NT2/D1 (cell line): ENCODE measurements around the gene LIPC.

Experiments
- DNase-seq: peaks from one replicate; pipeline ENCODE4 v3.0.0-alpha.2; 2011; ENCODE audit warnings: low read depth, low spot score
- H3K27me3 ChIP-seq: 2 replicates; pipeline ENCODE4 v1.6.0; 2011; ENCODE audit warnings: mild to moderate bottlenecking; ENCODE audit not compliant: insufficient read length, insufficient read depth
- H3K36me3 ChIP-seq: 2 replicates; pipeline ENCODE4 v1.6.1; 2011; ENCODE audit warnings: mild to moderate bottlenecking, low read length, mixed read lengths; ENCODE audit not compliant: insufficient read depth, insufficient read length
- H3K4me1 ChIP-seq: 2 replicates; pipeline ENCODE4 v1.5.1; 2011; ENCODE audit not compliant: insufficient read depth, insufficient read length
- H3K4me3 ChIP-seq: 2 replicates; pipeline ENCODE4 v1.5.1; 2011; ENCODE audit warnings: low read depth; ENCODE audit not compliant: insufficient read length
- H3K9ac ChIP-seq: 2 replicates; pipeline ENCODE4 v1.6.0; 2011; ENCODE audit warnings: low read depth; ENCODE audit not compliant: insufficient read length
- H3K9me3 ChIP-seq: 2 replicates; pipeline ENCODE4 v1.5.1; 2011; ENCODE audit warnings: mild to moderate bottlenecking, low read length; ENCODE audit not compliant: insufficient read depth
- SUZ12 ChIP-seq: IDR thresholded peaks from 2 replicates; pipeline ENCODE4 v1.6.1; 2011; ENCODE audit not compliant: insufficient read length, insufficient read depth; ENCODE audit errors: extremely low read depth
- YY1 ChIP-seq: IDR thresholded peaks from 2 replicates; pipeline ENCODE4 v1.6.1; 2011; ENCODE audit not compliant: insufficient read length, insufficient read depth
- ZNF274 ChIP-seq: IDR thresholded peaks from 2 replicates; pipeline ENCODE4 v1.6.1; 2011; ENCODE audit warnings: mild to moderate bottlenecking, low read depth, low read length

The LIPC gene

GRCh38 chr15:58501636-58502188 is 69.9 kb downstream of the LIPC start:
- no peak for TF ChIP-seq YY1
- no peak for TF ChIP-seq SUZ12
- no peak for TF ChIP-seq ZNF274
- no peak for DNase-seq
- H3K27me3 ChIP-seq, result no peaks in the 10 kb centered on the region
- H3K4me3 ChIP-seq, result no peak overlapping the region
- no peaks in the 10 kb centered on the region for H3K4me1 ChIP-seq
- H3K9me3 ChIP-seq, result no peaks in the 10 kb centered on the region
- H3K36me3 ChIP-seq, result no peaks in the 10 kb centered on the region
- no peak overlapping the region for H3K9ac ChIP-seq

- Histone ChIP-seq H3K4me3 (no peak overlapping the region), H3K9ac (no peak overlapping the region), H3K9me3 (no peaks in the 10 kb centered on the region), H3K4me1 (no peaks in the 10 kb centered on the region), H3K36me3 (no peaks in the 10 kb centered on the region), H3K27me3 (no peaks in the 10 kb centered on the region)
- TF ChIP-seq SUZ12 (no peak), ZNF274 (no peak)
- DNase-seq, result no peak
Observed at GRCh38 chr15:58503139-58504027, 71.6 kb downstream of the LIPC start.

- DNase-seq, result no peak
Observed at GRCh38 chr15:58504674-58505234, 73.0 kb downstream of the LIPC start.

GRCh38 chr15:58505581-58505980 is 73.8 kb downstream of the LIPC start:
- H3K36me3 ChIP-seq, result no peaks in the 10 kb centered on the region
- no peak for TF ChIP-seq ZNF274
- H3K9ac ChIP-seq, result no peak overlapping the region
- no peaks in the 10 kb centered on the region for H3K27me3 ChIP-seq
- no peak overlapping the region for H3K4me3 ChIP-seq
- H3K4me1 ChIP-seq, result no peaks in the 10 kb centered on the region
- no peak for DNase-seq
- no peaks in the 10 kb centered on the region for H3K9me3 ChIP-seq

More at GRCh38 chr15:58504674-58505234, 73.0 kb downstream of the LIPC start:
- H3K4me3 ChIP-seq, result no peak overlapping the region
- H3K9me3 ChIP-seq, result no peaks in the 10 kb centered on the region
- TF ChIP-seq SUZ12, result no peak
- TF ChIP-seq YY1, result no peak
- no peak for TF ChIP-seq ZNF274
- H3K4me1 ChIP-seq, result no peaks in the 10 kb centered on the region
- no peaks in the 10 kb centered on the region for H3K36me3 ChIP-seq
- H3K9ac ChIP-seq, result no peak overlapping the region
- H3K27me3 ChIP-seq, result no peaks in the 10 kb centered on the region

GRCh38 chr15:58506064-58506490 is 74.3 kb downstream of the LIPC start:
- Histone ChIP-seq H3K4me3 (no peak overlapping the region), H3K27me3 (no peaks in the 10 kb centered on the region), H3K9ac (no peak overlapping the region), H3K9me3 (no peaks in the 10 kb centered on the region), H3K4me1 (no peaks in the 10 kb centered on the region), H3K36me3 (no peaks in the 10 kb centered on the region)
- TF ChIP-seq YY1, result no peak
- TF ChIP-seq ZNF274, result no peak
- TF ChIP-seq SUZ12, result no peak
- no peak for DNase-seq

GRCh38 chr15:58506783-58507668 is 75.2 kb downstream of the LIPC start:
- no peak for DNase-seq
- TF ChIP-seq SUZ12, result no peak
- TF ChIP-seq ZNF274, result no peak
- TF ChIP-seq YY1, result no peak
- no peaks in the 10 kb centered on the region for H3K4me1 ChIP-seq

GRCh38 chr15:58509556-58509955 is 77.8 kb downstream of the LIPC start:
- Histone ChIP-seq H3K36me3 (no peaks in the 10 kb centered on the region), H3K9ac (no peak overlapping the region), H3K4me1 (no peaks in the 10 kb centered on the region), H3K27me3 (no peaks in the 10 kb centered on the region), H3K9me3 (no peaks in the 10 kb centered on the region), H3K4me3 (no peak overlapping the region)
- no peak for TF ChIP-seq YY1
- no peak for DNase-seq

More at GRCh38 chr15:58506783-58507668, 75.2 kb downstream of the LIPC start:
- Histone ChIP-seq H3K9ac (no peak overlapping the region), H3K9me3 (no peaks in the 10 kb centered on the region), H3K27me3 (no peaks in the 10 kb centered on the region), H3K4me3 (no peak overlapping the region), H3K36me3 (no peaks in the 10 kb centered on the region)
